Endodermal cell (in vitro differentiated cells): ENCODE data around the gene TDRD9. TPM values are rescaled to one million over a fixed set of nuclear protein-coding genes. Genes with fewer than 3 reads are reported as not detected.

Experiments
- DNase-seq: peaks from one replicate; pipeline ENCODE4 v3.0.0-alpha.2; 2017
- H3K27ac ChIP-seq: 2 replicates; pipeline ENCODE4 v1.5.1; 2013; ENCODE audit warnings: mild to moderate bottlenecking, low read depth, low read length, moderate library complexity
- H3K27me3 ChIP-seq: 2 replicates; pipeline ENCODE4 v1.6.1; 2013; ENCODE audit warnings: mild to moderate bottlenecking, low read length, moderate library complexity; ENCODE audit not compliant: insufficient read depth, control insufficient read depth, poor library complexity, severe bottlenecking
- H3K36me3 ChIP-seq: 2 replicates; pipeline ENCODE4 v1.7.0; 2013; ENCODE audit warnings: mild to moderate bottlenecking, low read length, moderate library complexity; ENCODE audit not compliant: control insufficient read depth, insufficient read depth
- H3K4me1 ChIP-seq: one replicate; pipeline ENCODE4 v1.7.0; 2013; ENCODE audit warnings: low read length; ENCODE audit not compliant: control insufficient read depth, insufficient read depth
- H3K4me3 ChIP-seq: 2 replicates; pipeline ENCODE4 v1.5.1; 2013; ENCODE audit warnings: mild to moderate bottlenecking, low read length, moderate library complexity
- H3K9ac ChIP-seq: 2 replicates; pipeline ENCODE4 v1.6.1; 2013; ENCODE audit warnings: mild to moderate bottlenecking, low read length, moderate library complexity; ENCODE audit not compliant: poor library complexity, severe bottlenecking; ENCODE audit errors: extremely low read depth
- H3K9me3 ChIP-seq: 2 replicates; pipeline ENCODE4 v1.6.1; 2013; ENCODE audit warnings: mild to moderate bottlenecking, low read length, moderate library complexity; ENCODE audit not compliant: control insufficient read depth
- H3K27ac Mint-ChIP-seq: 2 replicates; pipeline ENCODE4 v1.8.0; 2020; ENCODE audit warnings: mixed read lengths
- H3K27me3 Mint-ChIP-seq: 2 replicates; pipeline ENCODE4 v1.8.0; 2021; ENCODE audit warnings: mild to moderate bottlenecking, mixed read lengths; ENCODE audit not compliant: insufficient read depth
- H3K36me3 Mint-ChIP-seq: 2 replicates; pipeline ENCODE4 v1.8.0; 2020; ENCODE audit warnings: low read depth, mixed read lengths
- H3K4me1 Mint-ChIP-seq: 2 replicates; pipeline ENCODE4 v1.8.0; 2020; ENCODE audit warnings: mixed read lengths
- H3K4me3 Mint-ChIP-seq: 2 replicates; pipeline ENCODE4 v1.8.0; 2020; ENCODE audit warnings: mild to moderate bottlenecking, moderate library complexity, mixed read lengths
- H3K9me3 Mint-ChIP-seq: 2 replicates; pipeline ENCODE4 v1.8.0; 2020; ENCODE audit warnings: mild to moderate bottlenecking, mixed read lengths
- CTCF ChIP-seq: fragments of 200-600 bp; sonication (generic); conservative IDR thresholded peaks from 2 replicates; pipeline ENCODE4 v1.5.0; 2021; ENCODE audit warnings: antibody characterized with exemption, mild to moderate bottlenecking
- WGBS, 2 experiments: methylation state at CpG; one replicate each; pipeline versions ENCODE4 v1.1.5 to v1.1.7; 2013; ENCODE audit warnings: missing lambda C conversion rate in 2 of 2, mixed read lengths in 1 of 2; ENCODE audit not compliant: insufficient coverage in 1 of 2, insufficient read length in 1 of 2; 5-methylcytosine and 5-hydroxymethylcytosine counted together
- total RNA-seq, 2 donors: library from RNA; stranded (reverse); fragmentation: NEBNext Ultra II Directional in 1 of 2; extraction: Animal tissue kit (Norgen Biotek cat#: 25700) in 1 of 2; gene quantifications; 2 replicates in 1 of 2; 3 replicates in 1 of 2; pipeline ENCODE4 v1.2.1, GENCODE V29; 2021

Gene TDRD9
- total RNA-seq, 2 donors from 2014 or later: not detected

GRCh38 chr14:103898204-103898603 lies 30.1 kb upstream of the TDRD9 start:
- Histone ChIP-seq H3K9me3 (no peaks in the 10 kb centered on the region), H3K36me3 (no peaks in the 10 kb centered on the region), H3K4me1 (no peaks in the 10 kb centered on the region), H3K4me3 (no peak overlapping the region), H3K9ac (no peak overlapping the region), H3K27me3 (no peaks in the 10 kb centered on the region), H3K27ac (no peak overlapping the region)
- TF ChIP-seq CTCF: no peak
- H3K9me3 Mint-ChIP-seq: peaks cover 6% of the 10 kb centered on the region
- 89 to 100% methylated on average over 2 to 4 of the region's 4 CpGs for WGBS, 2 experiments
- H3K4me3 Mint-ChIP-seq: no peak overlapping the region
- H3K36me3 Mint-ChIP-seq: no peaks in the 10 kb centered on the region
- H3K27ac Mint-ChIP-seq: no peak overlapping the region
- no peak for DNase-seq
- H3K4me1 Mint-ChIP-seq: no peaks in the 10 kb centered on the region
- H3K27me3 Mint-ChIP-seq: peaks cover 8% of the 10 kb centered on the region

GRCh38 chr14:103898711-103899110 lies 29.5 kb upstream of the TDRD9 start:
- H3K9me3 ChIP-seq: no peaks in the 10 kb centered on the region
- H3K4me1 ChIP-seq: no peaks in the 10 kb centered on the region
- Mint-ChIP-seq H3K9me3 (peaks cover 6% of the 10 kb centered on the region), H3K27me3 (peaks cover 8% of the 10 kb centered on the region), H3K27ac (no peak overlapping the region), H3K36me3 (no peaks in the 10 kb centered on the region), H3K4me1 (no peaks in the 10 kb centered on the region), H3K4me3 (no peak overlapping the region)
- WGBS, 2 experiments: 90 to 91% methylated on average over 9 of the region's 9 CpGs
- H3K9ac ChIP-seq: no peak overlapping the region
- no peak for TF ChIP-seq CTCF
- no peaks in the 10 kb centered on the region for H3K36me3 ChIP-seq
- no peaks in the 10 kb centered on the region for H3K27me3 ChIP-seq
- H3K27ac ChIP-seq: no peak overlapping the region
- DNase-seq: no peak
- no peak overlapping the region for H3K4me3 ChIP-seq

GRCh38 chr14:103899316-103899715 lies 28.9 kb upstream of the TDRD9 start:
- no peak for DNase-seq
- no peak overlapping the region for H3K27ac Mint-ChIP-seq
- H3K36me3 Mint-ChIP-seq: no peaks in the 10 kb centered on the region
- no peak overlapping the region for H3K27ac ChIP-seq
- no peaks in the 10 kb centered on the region for H3K4me1 ChIP-seq
- H3K27me3 Mint-ChIP-seq: peaks cover 8% of the 10 kb centered on the region
- no peaks in the 10 kb centered on the region for H3K4me1 Mint-ChIP-seq
- WGBS, 2 experiments: 83 to 84% methylated on average over 5 to 13 of the region's 13 CpGs
- no peaks in the 10 kb centered on the region for H3K36me3 ChIP-seq
- H3K9me3 ChIP-seq: no peaks in the 10 kb centered on the region
- TF ChIP-seq CTCF: peak; percentile 43
- H3K9ac ChIP-seq: no peak overlapping the region
- no peak overlapping the region for H3K4me3 ChIP-seq
- no peaks in the 10 kb centered on the region for H3K27me3 ChIP-seq
- H3K9me3 Mint-ChIP-seq: peaks cover 6% of the 10 kb centered on the region
- no peak overlapping the region for H3K4me3 Mint-ChIP-seq
